GM19372 (cell line): Measurements from ENCODE around the gene BNIP5.
"Not testable (repeated sequence)": the region's sequence is repeated elsewhere in the genome, so short reads cannot be mapped to it uniquely, and the experiment has no call there.

Source experiments
- ATAC-seq: cut with Tn5 transposase; IDR thresholded peaks from one replicate; pipeline ENCODE4 v1.9.1; 2021; ENCODE audit warnings: mild to moderate bottlenecking, low read depth, moderate library complexity; ENCODE audit not compliant: unreplicated experiment

Gene BNIP5

GRCh38 chr6:36345681-36346466 lies 9.2 kb upstream of the BNIP5 start:
- no peak for ATAC-seq

GRCh38 chr6:36343109-36343680 lies 6.5 kb upstream of the BNIP5 start:
- ATAC-seq: no peak

GRCh38 chr6:36340618-36341454 lies 4.1 kb upstream of the BNIP5 start:
- no peak for ATAC-seq

- no peak for ATAC-seq
Measured at GRCh38 chr6:36340306-36340617, 3.6 kb upstream of the BNIP5 start.

GRCh38 chr6:36339146-36339545 lies 2.5 kb upstream of the BNIP5 start:
- ATAC-seq: no peak

- ATAC-seq: not testable (repeated sequence)
Measured at GRCh38 chr6:36338223-36338622, 1.5 kb upstream of the BNIP5 start.

GRCh38 chr6:36337814-36338213 lies 1.1 kb upstream of the BNIP5 start:
- ATAC-seq: no peak

- no peak for ATAC-seq
Measured at GRCh38 chr6:36336208-36336710, 429 bp downstream of the BNIP5 start.

GRCh38 chr6:36335465-36336207 lies 1.1 kb downstream of the BNIP5 start:
- no peak for ATAC-seq

- ATAC-seq: no peak
Measured at GRCh38 chr6:36334832-36335459, 1.7 kb downstream of the BNIP5 start.

- ATAC-seq: no peak
Measured at GRCh38 chr6:36333931-36334725, 2.6 kb downstream of the BNIP5 start.

- ATAC-seq: no peak
Measured at GRCh38 chr6:36333171-36333895, 3.4 kb downstream of the BNIP5 start.

- no peak for ATAC-seq
Measured at GRCh38 chr6:36331381-36331780, 5.3 kb downstream of the BNIP5 start.

- ATAC-seq: no peak
Measured at GRCh38 chr6:36330366-36330765, 6.3 kb downstream of the BNIP5 start.

- ATAC-seq: no peak
Measured at GRCh38 chr6:36329798-36330291, 6.8 kb downstream of the BNIP5 start.

- no peak for ATAC-seq
Measured at GRCh38 chr6:36328600-36328999, 8.1 kb downstream of the BNIP5 start.

- no peak for ATAC-seq
Measured at GRCh38 chr6:36327919-36328236, 8.8 kb downstream of the BNIP5 start.

- ATAC-seq: no peak
Measured at GRCh38 chr6:36327226-36327918, 9.3 kb downstream of the BNIP5 start.
